Renal cortical epithelial cell (primary cell): ENCODE measurements around the gene HOATZ. TPM values are rescaled to one million over a fixed set of nuclear protein-coding genes. Genes with fewer than 3 reads are reported as not detected.

Experiments
- DNase-seq: peaks from one replicate; pipeline ENCODE4 v3.0.0-alpha.2; 2011; ENCODE audit warnings: low read depth
- total RNA-seq: library from RNA; depleted of rRNA; stranded (reverse); fragments of >200 nt; gene quantifications from 2 replicates; pipeline ENCODE4 v1.2.3, GENCODE V29; 2014

Gene HOATZ
- total RNA-seq, 1 donor from 2014 or later: not detected

DNA sequence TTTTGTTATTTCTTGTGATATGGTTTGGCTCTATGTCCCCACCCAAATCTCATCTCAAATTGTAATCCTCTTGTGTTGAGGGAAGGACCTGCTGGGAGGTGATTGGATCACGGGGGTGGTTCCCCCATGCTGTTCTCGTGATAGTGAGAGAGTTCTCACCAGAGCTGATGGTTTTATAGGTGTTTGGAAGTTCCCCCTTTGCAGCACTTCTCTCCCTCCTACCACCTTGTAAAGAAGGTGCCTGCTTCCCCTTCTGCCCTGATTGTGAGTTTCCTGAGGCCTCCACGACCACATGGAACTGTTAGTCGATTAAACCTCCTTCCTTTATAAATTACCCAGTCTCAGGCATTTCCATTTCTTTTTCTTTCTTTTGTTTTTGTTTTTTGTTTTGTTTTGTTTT is 63.2 kb downstream of the HOATZ start:
- DNase-seq: no peak

DNA sequence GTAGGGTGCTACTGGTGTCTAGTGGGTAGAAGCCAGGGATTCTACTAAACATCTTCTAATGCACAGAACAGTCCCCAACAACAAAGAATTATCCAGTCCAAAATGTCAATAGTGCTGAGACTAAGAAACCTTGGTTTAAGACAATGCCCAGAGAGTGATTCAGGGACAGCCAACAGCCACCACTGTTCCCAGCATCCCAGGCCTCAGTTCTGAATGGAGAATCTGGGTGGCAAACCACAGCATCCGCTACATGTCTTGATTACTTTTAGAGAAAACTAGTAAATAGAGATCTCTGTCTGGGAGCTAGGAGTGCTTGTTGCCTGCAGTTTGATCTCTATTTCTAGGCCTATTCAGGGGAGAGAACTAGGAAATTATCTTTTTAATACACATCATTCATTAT is 66.8 kb downstream of the HOATZ start:
- no peak for DNase-seq

DNA sequence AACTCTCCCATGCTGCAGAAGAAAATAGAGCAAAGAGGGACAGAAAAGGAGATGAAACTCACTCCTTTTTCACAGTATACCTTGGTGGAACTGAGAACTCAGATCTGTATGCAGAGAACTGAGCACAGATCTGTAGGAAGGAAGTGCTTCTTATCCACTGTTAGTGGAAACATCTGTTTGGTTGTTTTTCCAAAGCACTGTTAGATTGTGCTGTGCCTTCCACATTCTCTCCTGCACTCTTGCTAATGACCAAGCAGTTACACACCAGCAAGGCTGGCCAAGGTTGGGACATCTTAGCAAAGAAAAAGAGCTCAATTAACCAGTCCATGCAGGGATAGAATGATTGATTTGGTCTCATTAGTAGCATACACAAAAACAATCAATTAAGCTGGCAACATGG is 67.6 kb downstream of the HOATZ start:
- DNase-seq: no peak

DNA sequence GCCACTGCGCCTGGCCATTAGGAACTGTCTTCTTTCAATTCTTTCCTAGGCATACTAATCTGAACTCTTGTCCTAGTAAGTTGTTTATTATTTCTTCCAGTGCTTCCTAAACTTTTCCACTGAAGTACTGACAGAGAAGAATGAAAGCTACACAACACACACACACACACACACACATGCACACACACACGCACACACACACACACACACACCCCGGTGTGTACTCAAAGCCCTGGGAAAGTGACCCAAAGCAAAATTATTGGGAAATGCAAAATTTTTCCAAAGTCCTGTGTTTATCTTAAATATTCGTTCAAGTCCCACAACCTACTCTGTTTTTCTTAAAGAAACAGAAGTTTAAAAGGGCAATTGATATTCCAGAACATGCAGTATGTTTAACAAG is 68.3 kb downstream of the HOATZ start:
- no peak for DNase-seq

DNA sequence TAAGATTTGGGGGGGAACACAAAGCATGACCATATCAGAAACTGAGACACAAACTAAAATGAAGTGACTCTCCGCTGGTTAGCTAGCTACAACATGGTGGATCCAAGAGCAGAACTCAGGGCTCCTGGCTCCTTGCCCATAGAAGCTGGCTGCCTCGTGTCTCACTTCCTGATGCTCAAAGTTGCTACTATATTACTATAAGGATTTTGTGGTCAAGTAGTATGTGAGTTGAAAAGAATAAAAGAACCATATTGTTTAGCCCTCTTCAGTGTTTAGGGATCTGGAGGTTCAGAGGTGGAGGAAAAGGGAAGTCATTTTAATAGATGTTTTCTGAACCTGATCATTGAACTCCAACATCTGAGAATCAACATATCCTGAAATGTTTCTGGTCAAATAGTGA is 70.8 kb downstream of the HOATZ start:
- no peak for DNase-seq

DNA sequence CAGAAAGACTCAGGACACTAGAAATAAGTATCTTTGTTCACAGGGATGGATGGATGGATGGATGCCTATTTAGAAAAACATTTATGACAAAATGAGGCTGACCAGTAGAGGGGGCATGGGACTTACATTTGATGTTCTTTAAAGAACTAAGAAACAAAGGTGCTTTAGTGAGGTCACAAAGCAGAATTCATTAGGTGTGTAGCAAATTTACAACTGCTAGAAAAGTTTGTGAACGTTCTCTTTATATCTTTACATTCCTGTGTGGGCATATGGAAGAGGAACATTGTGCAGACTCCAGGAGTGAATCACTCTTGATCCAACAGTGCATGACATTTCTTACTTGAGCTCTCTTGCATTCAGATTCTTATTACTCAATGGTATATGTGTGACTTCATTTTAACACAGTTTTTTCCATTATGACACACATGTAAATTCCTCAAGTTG is 71.8 kb downstream of the HOATZ start:
- peak; percentile 88 for DNase-seq

Other genes starting within 250 kb of the HOATZ start
- not detected in 2 replicates for gene POU2AF3, start 216.2 kb upstream of the HOATZ start, total RNA-seq
- gene POU2AF1, start 135.5 kb upstream of the HOATZ start, total RNA-seq: not detected in 2 replicates
- not detected in 2 replicates for gene BTG4, start 2.4 kb upstream of the HOATZ start, total RNA-seq
- 10.0 and 61.1 TPM in 2 replicates for gene LAYN, start 25.9 kb downstream of the HOATZ start, total RNA-seq
- 8.9 and 28.2 TPM in 2 replicates for gene SIK2, start 87.7 kb downstream of the HOATZ start, total RNA-seq